Spleen (tissue), 11 donors: ENCODE results near the gene KHDC4. TPM values are rescaled to one million over a fixed set of nuclear protein-coding genes. Genes with fewer than 3 reads are reported as not detected.
A peak's percentile ranks its signal among the peaks of the same experiment; 100 is the strongest.

Experiments used
- DNase-seq: peaks from one replicate; pipeline ENCODE4 v3.0.0-alpha.2; 2020
- H3K27ac ChIP-seq, 8 donors: fragments of 200-600 bp; sonication (generic) in 7 of 8; 1 replicate in 4 of 8; 2 replicates in 4 of 8; pipeline versions ENCODE4 v1.5.0 to v1.8.0; 2016 to 2021; ENCODE audit warnings: inconsistent platforms in 4 of 8, mild to moderate bottlenecking in 4 of 8, moderate library complexity in 1 of 8
- H3K27me3 ChIP-seq, 7 donors: fragments of 200-600 bp; sonication (generic) in 6 of 7; replicated peaks in 1 of 7; 1 replicate in 4 of 7; 2 replicates in 3 of 7; pipeline versions ENCODE4 v1.5.0 to v1.8.0; 2016 to 2021; ENCODE audit warnings: inconsistent platforms in 3 of 7, mild to moderate bottlenecking in 1 of 7
- H3K36me3 ChIP-seq, 6 donors: fragments of 200-600 bp; sonication (generic) in 5 of 6; 1 replicate in 4 of 6; 2 replicates in 2 of 6; pipeline versions ENCODE4 v1.5.0 to v1.8.0; 2016 to 2021; ENCODE audit warnings: inconsistent platforms in 2 of 6
- H3K4me1 ChIP-seq, 6 donors: fragments of 200-600 bp; sonication (generic) in 5 of 6; 1 replicate in 3 of 6; 2 replicates in 3 of 6; pipeline versions ENCODE4 v1.5.0 to v1.8.0; 2016 to 2021; ENCODE audit warnings: inconsistent platforms in 3 of 6
- H3K4me3 ChIP-seq, 8 donors: fragments of 200-600 bp; sonication (generic) in 7 of 8; 1 replicate in 4 of 8; 2 replicates in 4 of 8; pipeline versions ENCODE4 v1.5.0 to v1.8.0; 2016 to 2021; ENCODE audit warnings: inconsistent platforms in 4 of 8, mild to moderate bottlenecking in 4 of 8, moderate library complexity in 2 of 8
- H3K9me3 ChIP-seq, 8 donors: fragments of 200-600 bp; sonication (generic) in 7 of 8; 1 replicate in 4 of 8; 2 replicates in 4 of 8; pipeline versions ENCODE4 v1.5.0 to v1.8.0; 2016 to 2021; ENCODE audit warnings: inconsistent platforms in 4 of 8
- CTCF ChIP-seq, 11 experiments: fragments of 200-600 bp in 7 of 11; fragments of 450-650 bp in 4 of 11; sonication (generic) in 4 of 11; IDR thresholded peaks in 8 of 11; conservative IDR thresholded peaks in 3 of 11; 1 replicate in 7 of 11; 2 replicates in 4 of 11; pipeline versions ENCODE4 v1.4.0 to v1.8.0; 2016 to 2021; ENCODE audit warnings: antibody characterized with exemption in 11 of 11, inconsistent platforms in 4 of 11, mild to moderate bottlenecking in 1 of 11
- POLR2A ChIP-seq, 3 donors: fragments of 450-650 bp; IDR thresholded peaks; one replicate each; pipeline ENCODE4 v1.5.1; 2017; ENCODE audit warnings: antibody characterized with exemption in 3 of 3, mild to moderate bottlenecking in 1 of 3
- POLR2AphosphoS5 ChIP-seq, 3 donors: sonication (generic); formaldehyde crosslinking; IDR thresholded peaks; one replicate each; pipeline ENCODE4 v1.5.1; 2017; ENCODE audit warnings: antibody characterized with exemption in 3 of 3
- WGBS, 5 donors: extraction: QIAGEN DNeasy Blood & Tissue Kit in 3 of 5; methylation state at CpG; one replicate each; pipeline versions ENCODE4 v1.1.5 to v1.1.7; 2013 to 2018; 5-methylcytosine and 5-hydroxymethylcytosine counted together
- intact Hi-C: fragments of 100-400 bp; cut with DNase I; formaldehyde crosslinking; loops from one replicate; pipeline ENCODE4 v1.15.0; 2023; ENCODE audit warnings: low total_unique reads
- polyA plus RNA-seq, 3 donors: library from polyadenylated mRNA; stranded (reverse); fragments of 200-250 nt; gene quantifications; one replicate each; pipeline ENCODE4 v1.2.1, GENCODE V29; 2013
- total RNA-seq, 7 donors: library from RNA; depleted of rRNA in 3 of 7; stranded (reverse); fragments of >200 nt in 3 of 7; fragmentation: NEBNext Ultra II Directional in 4 of 7; extraction: Animal tissue kit (Norgen Biotek cat#: 25700) in 4 of 7; gene quantifications; one replicate each; pipeline versions ENCODE4 v1.1.0 to v1.2.1, GENCODE V29; 2016 to 2021
- donor health status: healthy with polysubstance abuse.
- donor health status: DM: no; HTN: no; CAD: no; lungs with moderate emphysema.
- donor health status: DM: no; HTN: no; CAD: no.
- donor health status: Bipolar disorder and iron deficiency.
- donor health status: healthy.
- donor health status: DM: no; HTN: no; CAD: no.
- donor health status: DM: yes; HTN: yes; CAD: no.

The KHDC4 gene
- total and polyA plus RNA-seq, 10 donors: 24.9 to 70.5 (median 50.7) TPM

GRCh38 chr1:155912056-155912536 is 22.1 kb downstream of the KHDC4 start:
- peaks cover 13 to 44% (median 28%) of the 10 kb centered on the region in 6 donors for H3K4me1 ChIP-seq
- peaks cover 6 to 83% (median 69%) of the 10 kb centered on the region in 6 donors for H3K36me3 ChIP-seq
- peak overlapping the region; percentile 76 to 94 (median 92) for H3K27ac ChIP-seq
- H3K4me3 ChIP-seq: peak overlapping the region in 1 of 8 donors; percentile 84
- 84 to 92% (median 89%) methylated on average over 10 to 11 of the region's 11 CpGs for WGBS, 5 donors
- H3K9me3 ChIP-seq: no peaks in the 10 kb centered on the region
- TF ChIP-seq CTCF (IDR thresholded peaks at IDR 0.05 in 8 of 11, conservative IDR thresholded peaks at IDR 0.05 in 3 of 11) (no peak), POLR2AphosphoS5 (IDR thresholded peaks at IDR 0.05) (peak in 1 of 3 donors; percentile 4)
- intact Hi-C loops: no loop called here
- H3K27me3 ChIP-seq: no peaks in the 10 kb centered on the region
- DNase-seq: no peak

GRCh38 chr1:155911156-155912055 is 22.8 kb downstream of the KHDC4 start, which contains the start of gene RIT1:
Gene RIT1, minus strand, starts transcription at chr1:155911349. Its CDS starts 588 bp downstream, at chr1:155910761.
- Histone ChIP-seq H3K27me3 (no peaks in the 10 kb centered on the region), H3K27ac (peak within 1 kb of the TSS; percentile 76 to 94 (median 92)), H3K36me3 (peaks cover 6 to 83% (median 70%) of the 10 kb centered on the region in 6 donors), H3K9me3 (no peaks in the 10 kb centered on the region), H3K4me1 (peaks cover 13 to 47% (median 29%) of the 10 kb centered on the region in 6 donors), H3K4me3 (peak within 1 kb of the TSS; percentile 58 to 84 (median 69))
- peak; percentile 94 to 96 (median 95) for TF ChIP-seq POLR2AphosphoS5 (IDR thresholded peaks at IDR 0.05)
- peak in 2 of 3 donors; percentile 15 to 63 for TF ChIP-seq POLR2A (IDR thresholded peaks at IDR 0.05)
- TF ChIP-seq CTCF (IDR thresholded peaks at IDR 0.05 in 8 of 11, conservative IDR thresholded peaks at IDR 0.05 in 3 of 11): peak in 8 of 11 experiments; percentile 15 to 63 (median 49)
- DNase-seq: peak; percentile 96
- intact Hi-C loops: no loop called here
- WGBS, 5 donors: 6 to 14% (median 7%) methylated on average over 16 to 34 of the region's 34 CpGs

GRCh38 chr1:155910621-155911121 is 23.5 kb downstream of the KHDC4 start:
- Histone ChIP-seq H3K9me3 (no peaks in the 10 kb centered on the region), H3K27ac (peak overlapping the region; percentile 76 to 94 (median 92)), H3K36me3 (peaks cover 0 to 83% (median 69%) of the 10 kb centered on the region in 6 donors), H3K4me1 (peaks cover 13 to 47% (median 29%) of the 10 kb centered on the region in 6 donors), H3K4me3 (peak overlapping the region; percentile 58 to 84 (median 69)), H3K27me3 (no peaks in the 10 kb centered on the region)
- 2 to 6% (median 4%) methylated on average over 11 of the region's 11 CpGs for WGBS, 5 donors
- intact Hi-C loops: no loop called here
- TF ChIP-seq POLR2A (IDR thresholded peaks at IDR 0.05) (no peak), POLR2AphosphoS5 (IDR thresholded peaks at IDR 0.05) (no peak), CTCF (IDR thresholded peaks at IDR 0.05 in 8 of 11, conservative IDR thresholded peaks at IDR 0.05 in 3 of 11) (no peak)
- no peak for DNase-seq
